ENCODE results near the gene LRRC66. TPM values are rescaled to one million over a fixed set of nuclear protein-coding genes. Genes with fewer than 3 reads are reported as not detected.

LRRC66 gene
- total RNA-seq, 4 donors from 2014 or later = 4.6 to 9.2 (median 7.1) TPM

DNA sequence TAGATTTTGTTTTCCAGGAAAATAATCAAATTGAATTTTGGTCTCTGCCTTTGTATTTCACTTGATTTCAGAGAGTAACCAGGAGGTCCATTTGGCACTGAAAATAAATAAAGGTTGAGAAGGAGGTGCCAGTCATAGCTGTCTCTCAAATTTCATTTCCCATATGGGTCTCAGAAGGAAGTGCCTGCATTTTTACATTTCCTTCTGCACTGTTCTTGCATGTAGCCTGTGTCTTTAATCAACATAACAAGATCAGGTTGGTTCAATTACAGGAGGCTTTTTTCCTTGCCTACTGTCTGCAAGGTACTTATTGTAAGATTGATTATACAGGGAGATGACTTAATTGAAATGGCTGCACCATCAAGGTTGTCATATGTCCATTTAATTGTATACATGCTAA lies 15.7 kb downstream of the LRRC66 start:
- no peak overlapping the region for H3K4me3 ChIP-seq
- H3K4me1 ChIP-seq = no peaks in the 10 kb centered on the region
- H3K27me3 ChIP-seq = no peaks in the 10 kb centered on the region
- DNase-seq = no peak
- in situ Hi-C loops (cut with MboI; ENCODE audit: low pct_ligation_motif_present in 1 of 4, low pct_unique_long_range_greater_than_20kb in 1 of 4, low sequenced_read_pairs in 3 of 4) (no loop called here), intact Hi-C loops (cut with DNase I; ENCODE audit: low total_unique reads) (no loop called here)
- H3K36me3 ChIP-seq = no peaks in the 10 kb centered on the region
- TF ChIP-seq, protein P1, sequence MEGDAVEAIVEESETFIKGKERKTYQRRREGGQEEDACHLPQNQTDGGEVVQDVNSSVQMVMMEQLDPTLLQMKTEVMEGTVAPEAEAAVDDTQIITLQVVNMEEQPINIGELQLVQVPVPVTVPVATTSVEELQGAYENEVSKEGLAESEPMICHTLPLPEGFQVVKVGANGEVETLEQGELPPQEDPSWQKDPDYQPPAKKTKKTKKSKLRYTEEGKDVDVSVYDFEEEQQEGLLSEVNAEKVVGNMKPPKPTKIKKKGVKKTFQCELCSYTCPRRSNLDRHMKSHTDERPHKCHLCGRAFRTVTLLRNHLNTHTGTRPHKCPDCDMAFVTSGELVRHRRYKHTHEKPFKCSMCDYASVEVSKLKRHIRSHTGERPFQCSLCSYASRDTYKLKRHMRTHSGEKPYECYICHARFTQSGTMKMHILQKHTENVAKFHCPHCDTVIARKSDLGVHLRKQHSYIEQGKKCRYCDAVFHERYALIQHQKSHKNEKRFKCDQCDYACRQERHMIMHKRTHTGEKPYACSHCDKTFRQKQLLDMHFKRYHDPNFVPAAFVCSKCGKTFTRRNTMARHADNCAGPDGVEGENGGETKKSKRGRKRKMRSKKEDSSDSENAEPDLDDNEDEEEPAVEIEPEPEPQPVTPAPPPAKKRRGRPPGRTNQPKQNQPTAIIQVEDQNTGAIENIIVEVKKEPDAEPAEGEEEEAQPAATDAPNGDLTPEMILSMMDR (IDR thresholded peaks at IDR 0.05) = no peak
- TF ChIP-seq POLR2A (IDR thresholded peaks at IDR 0.05) (no peak), EP300 (IDR thresholded peaks at IDR 0.05; ENCODE audit: low read depth) (no peak), POLR2AphosphoS5 (IDR thresholded peaks at IDR 0.05) (no peak)
- no peak overlapping the region for H3K27ac ChIP-seq
- no peaks in the 10 kb centered on the region for H3K9me3 ChIP-seq

GRCh38 chr4:52001616-52002015 lies 18.5 kb downstream of the LRRC66 start:
- TF ChIP-seq, protein P1 (IDR thresholded peaks at IDR 0.05) = no peak
- TF ChIP-seq EP300 (IDR thresholded peaks at IDR 0.05; ENCODE audit: low read depth) = no peak
- in situ Hi-C loops (cut with MboI; ENCODE audit: low pct_ligation_motif_present in 1 of 4, low pct_unique_long_range_greater_than_20kb in 1 of 4, low sequenced_read_pairs in 3 of 4) (no loop called here), intact Hi-C loops (cut with DNase I; ENCODE audit: low total_unique reads) (no loop called here)
- Histone ChIP-seq H3K36me3 (no peaks in the 10 kb centered on the region), H3K27ac (no peak overlapping the region), H3K9me3 (no peaks in the 10 kb centered on the region), H3K4me3 (no peak overlapping the region), H3K4me1 (no peaks in the 10 kb centered on the region), H3K27me3 (no peaks in the 10 kb centered on the region)
- DNase-seq = no peak
- WGBS, 2 donors (ENCODE audit: low coverage in 1 of 2) = 95% methylated on average over 2 of the region's 2 CpGs; no CpG with 5 or more reads in 1 of the 2 donors

GRCh38 chr4:51999250-51999649 lies 20.9 kb downstream of the LRRC66 start:
- intact Hi-C loops (cut with DNase I; ENCODE audit: low total_unique reads) (no loop called here), in situ Hi-C loops (cut with MboI; ENCODE audit: low pct_ligation_motif_present in 1 of 4, low pct_unique_long_range_greater_than_20kb in 1 of 4, low sequenced_read_pairs in 3 of 4) (no loop called here)
- 78 to 84% methylated on average over 5 of the region's 5 CpGs for WGBS, 2 donors (ENCODE audit: low coverage in 1 of 2)
- Histone ChIP-seq H3K9me3 (no peaks in the 10 kb centered on the region), H3K36me3 (no peaks in the 10 kb centered on the region), H3K27ac (no peak overlapping the region), H3K4me1 (no peaks in the 10 kb centered on the region), H3K27me3 (no peaks in the 10 kb centered on the region), H3K4me3 (no peak overlapping the region)
- DNase-seq = no peak
- TF ChIP-seq POLR2AphosphoS5 (IDR thresholded peaks at IDR 0.05) = no peak
- TF ChIP-seq, protein P1 (IDR thresholded peaks at IDR 0.05) = no peak
- TF ChIP-seq POLR2A (IDR thresholded peaks at IDR 0.05) = no peak
- TF ChIP-seq EP300 (IDR thresholded peaks at IDR 0.05; ENCODE audit: low read depth) = no peak

DNA sequence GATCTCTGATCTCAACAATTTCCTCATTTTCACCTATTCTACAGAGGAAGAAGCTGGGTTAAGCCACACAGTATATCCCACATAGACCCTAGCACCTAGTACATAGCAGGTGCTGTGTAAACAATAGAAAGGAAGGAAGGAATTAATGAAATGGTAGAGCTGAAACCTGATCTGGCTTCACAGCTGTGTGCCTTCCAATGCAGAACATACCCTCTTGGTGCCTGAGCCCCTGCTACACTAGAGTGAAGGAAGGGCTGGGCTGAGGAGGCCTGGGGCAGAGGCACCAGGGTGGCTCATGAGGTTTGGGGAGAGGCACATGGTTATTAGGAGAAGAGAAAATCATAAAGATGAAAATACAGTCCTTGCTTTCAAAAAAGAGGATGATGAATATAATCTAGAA lies 21.3 kb downstream of the LRRC66 start:
- no peak for TF ChIP-seq EP300 (IDR thresholded peaks at IDR 0.05; ENCODE audit: low read depth)
- TF ChIP-seq, protein P1 (IDR thresholded peaks at IDR 0.05) = no peak
- DNase-seq = no peak
- H3K36me3 ChIP-seq = no peaks in the 10 kb centered on the region
- in situ Hi-C loops (cut with MboI; ENCODE audit: low pct_ligation_motif_present in 1 of 4, low pct_unique_long_range_greater_than_20kb in 1 of 4, low sequenced_read_pairs in 3 of 4) = no loop called here
- no peak overlapping the region for H3K27ac ChIP-seq
- no peaks in the 10 kb centered on the region for H3K4me1 ChIP-seq
- no peak overlapping the region for H3K4me3 ChIP-seq
- intact Hi-C loops (cut with DNase I; ENCODE audit: low total_unique reads) = no loop called here
- no peaks in the 10 kb centered on the region for H3K27me3 ChIP-seq
- no peaks in the 10 kb centered on the region for H3K9me3 ChIP-seq

Measured in transverse colon (tissue), 4 donors.